Stimulated activated CD4-positive, alpha-beta T cell treated with anti-CD3 and anti-CD28 coated beads, Interleukin-4, amount 100 ng/mL, for 48 hours (primary cell): ENCODE measurements around the gene SLC38A2.
"Not testable (repeated sequence)": the region's sequence is repeated elsewhere in the genome, so short reads cannot be mapped to it uniquely, and the experiment has no call there.

Experiments used
- DNase-seq, 2 donors: peaks; one replicate each; pipeline ENCODE4 v3.0.0-alpha.2; 2020; ENCODE audit warnings: low read depth in 2 of 2

SLC38A2 gene

GRCh38 chr12:46360908-46361666 lies 11.5 kb downstream of the SLC38A2 start:
- DNase-seq, result no peak

DNA sequence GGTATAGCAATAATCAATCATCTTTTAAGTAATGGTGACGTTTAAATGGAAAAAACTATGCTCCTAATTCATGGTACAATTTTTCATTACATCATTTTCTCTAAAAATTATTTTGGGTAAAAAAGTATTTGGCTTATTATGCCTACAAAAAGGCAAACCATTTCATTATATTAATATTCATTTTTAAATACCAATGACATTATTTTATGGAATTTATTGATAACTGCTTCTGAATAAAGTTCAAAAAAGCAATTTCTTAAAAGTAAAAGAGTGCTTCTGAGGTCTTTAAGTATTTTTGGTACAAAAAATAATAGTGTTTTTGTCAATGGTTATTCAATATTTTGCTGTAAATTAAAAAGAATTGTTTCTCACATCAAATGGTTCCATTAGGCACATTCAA lies 12.2 kb downstream of the SLC38A2 start:
- DNase-seq, result no peak

- no peak for DNase-seq
Observed at GRCh38 chr12:46359667-46360280, 12.8 kb downstream of the SLC38A2 start.

- DNase-seq, result no peak
Observed at GRCh38 chr12:46358791-46359666, 13.5 kb downstream of the SLC38A2 start.

DNA sequence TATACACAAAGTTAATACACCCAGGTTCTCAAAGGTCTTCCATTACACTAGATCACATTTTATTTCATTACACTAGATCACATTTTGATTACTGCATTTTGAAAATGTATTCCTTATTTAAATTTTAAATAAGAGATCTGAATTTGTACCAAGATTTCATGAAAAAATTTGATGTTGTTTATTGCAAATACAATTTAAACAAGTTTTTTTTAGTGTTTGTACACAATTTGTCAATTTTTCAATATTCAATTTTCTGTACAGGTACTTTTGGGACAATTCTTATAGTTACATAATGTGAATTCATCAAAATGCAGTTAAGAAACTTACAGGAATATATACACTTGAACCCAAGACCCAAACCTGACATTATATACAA lies 14.3 kb downstream of the SLC38A2 start:
- DNase-seq, result no peak

DNA sequence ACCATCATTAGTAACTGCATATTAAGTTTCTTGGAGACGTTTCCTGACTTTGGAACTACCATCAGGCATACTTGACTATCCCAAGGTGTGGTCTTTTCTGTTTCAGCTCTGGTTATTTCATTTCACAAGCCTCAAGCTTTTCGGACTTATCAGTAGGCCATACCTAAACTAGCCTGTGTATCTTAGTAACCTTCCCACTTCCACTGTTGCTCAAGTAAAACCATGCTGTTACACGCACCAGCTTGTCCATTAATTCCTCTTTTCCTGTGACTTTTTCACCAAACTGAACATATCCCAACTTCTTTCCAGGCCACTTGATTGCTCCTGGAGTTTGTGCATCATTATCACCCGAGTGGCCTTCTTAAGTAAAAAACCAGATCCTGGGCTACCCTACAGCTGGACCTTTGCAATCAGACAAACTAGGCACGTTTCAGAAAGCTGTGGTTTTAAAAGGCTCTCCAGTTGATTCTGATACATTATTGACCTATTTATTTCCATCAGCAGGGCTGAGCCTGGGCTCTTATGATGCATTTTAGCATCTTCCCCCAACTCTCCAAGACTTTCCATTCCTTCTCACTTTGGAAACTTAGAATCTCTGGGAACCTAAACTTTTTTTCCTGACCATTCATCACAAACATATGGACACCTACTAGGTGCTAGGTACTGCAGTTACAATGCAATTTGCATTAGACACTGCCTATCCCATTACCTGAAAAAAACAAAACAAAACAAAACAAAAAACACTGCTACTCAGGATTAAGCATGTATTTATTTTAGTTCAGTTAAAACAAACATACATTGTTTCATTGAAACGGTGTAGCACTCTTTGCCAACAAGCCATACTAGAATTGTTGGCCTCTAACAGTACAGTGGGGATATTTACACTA lies 14.9 kb downstream of the SLC38A2 start:
- DNase-seq, result no peak

- DNase-seq, result no peak
Observed at GRCh38 chr12:46356655-46357437, 15.7 kb downstream of the SLC38A2 start.

GRCh38 chr12:46354802-46355199 lies 17.8 kb downstream of the SLC38A2 start:
- no peak for DNase-seq

GRCh38 chr12:46354111-46354801 lies 18.3 kb downstream of the SLC38A2 start:
- no peak for DNase-seq

GRCh38 chr12:46351886-46352650 lies 20.5 kb downstream of the SLC38A2 start:
- no peak for DNase-seq

GRCh38 chr12:46351138-46351537 lies 21.4 kb downstream of the SLC38A2 start:
- DNase-seq, result no peak

- DNase-seq, result no peak
Observed at GRCh38 chr12:46349253-46349652, 23.3 kb downstream of the SLC38A2 start.

GRCh38 chr12:46343118-46343852 lies 29.3 kb downstream of the SLC38A2 start:
- DNase-seq, result no peak

GRCh38 chr12:46342562-46343033 lies 30.0 kb downstream of the SLC38A2 start:
- DNase-seq, result no peak

- no peak for DNase-seq
Observed at GRCh38 chr12:46339051-46339450, 33.5 kb downstream of the SLC38A2 start.

GRCh38 chr12:46332260-46332659 lies 40.3 kb downstream of the SLC38A2 start:
- no peak for DNase-seq

GRCh38 chr12:46325075-46325474 lies 47.5 kb downstream of the SLC38A2 start:
- not testable (repeated sequence) for DNase-seq

DNA sequence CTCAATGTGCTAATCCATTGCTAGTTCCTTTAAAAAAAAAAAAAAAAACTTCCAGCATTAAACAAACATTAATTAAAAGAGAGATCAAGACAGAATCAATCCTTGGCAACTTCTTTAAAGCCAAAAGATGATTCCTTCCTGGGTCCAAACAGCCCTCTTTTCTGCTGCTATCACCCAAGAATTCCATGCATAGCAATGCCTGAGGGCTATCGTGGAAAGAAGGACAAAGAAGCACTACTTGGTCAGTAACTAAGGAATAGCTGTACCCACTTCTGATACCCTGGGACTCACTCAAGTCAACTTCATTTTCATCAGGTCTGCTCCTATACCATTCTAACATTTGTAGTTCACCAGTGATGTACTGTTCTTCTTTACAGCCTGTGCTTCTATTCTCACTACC lies 51.8 kb downstream of the SLC38A2 start:
- no peak for DNase-seq

GRCh38 chr12:46318037-46318436 lies 54.5 kb downstream of the SLC38A2 start:
- DNase-seq, result no peak
